Large intestine (tissue), 3 donors: ENCODE data around the gene CLCNKB. TPM values are rescaled to one million over a fixed set of nuclear protein-coding genes. Genes with fewer than 3 reads are reported as not detected.
"Not testable (repeated sequence)": the region's sequence is repeated elsewhere in the genome, so short reads cannot be mapped to it uniquely, and the experiment has no call there.

Experiments
- DNase-seq, 2 donors: peaks; one replicate each; pipeline versions ENCODE4 v3.0.0 to v3.0.0-alpha.2; 2013
- H3K27ac ChIP-seq: one replicate; pipeline ENCODE4 v1.5.1; 2013; ENCODE audit warnings: low read length
- H3K27me3 ChIP-seq: 2 replicates; pipeline ENCODE4 v1.6.1; 2013; ENCODE audit warnings: low read length; ENCODE audit not compliant: control insufficient read depth, insufficient read depth
- H3K36me3 ChIP-seq: 2 replicates; pipeline ENCODE4 v1.6.1; 2013; ENCODE audit warnings: low read length; ENCODE audit not compliant: control insufficient read depth, insufficient read depth
- H3K4me1 ChIP-seq: one replicate; pipeline ENCODE4 v1.6.1; 2013; ENCODE audit warnings: low read length; ENCODE audit not compliant: control insufficient read depth, insufficient read depth
- H3K4me3 ChIP-seq: one replicate; pipeline ENCODE4 v1.5.1; 2013; ENCODE audit warnings: low read length
- H3K9me3 ChIP-seq: one replicate; pipeline ENCODE4 v1.6.1; 2013; ENCODE audit warnings: mild to moderate bottlenecking, low read depth, low read length, moderate library complexity; ENCODE audit not compliant: control insufficient read depth
- WGBS: methylation state at CpG from one replicate; pipeline ENCODE4 v1.1.5; 2013; ENCODE audit warnings: low lambda C conversion rate; ENCODE audit not compliant: insufficient coverage; 5-methylcytosine and 5-hydroxymethylcytosine counted together
- polyA plus RNA-seq: library from polyadenylated mRNA; unstranded; fragments of 120-200 nt; gene quantifications from one replicate; pipeline ENCODE4 v1.2.1, GENCODE V29; 2013

Gene CLCNKB
- polyA plus RNA-seq, 1 donor: 0.42 TPM

- H3K4me3 ChIP-seq: no peak overlapping the region
- H3K4me1 ChIP-seq: no peaks in the 10 kb centered on the region
- peaks cover 5% of the 10 kb centered on the region for H3K27me3 ChIP-seq
- no peaks in the 10 kb centered on the region for H3K9me3 ChIP-seq
- no peaks in the 10 kb centered on the region for H3K36me3 ChIP-seq
- peak; percentile 58 to 82 for DNase-seq
- no CpG with 5 or more reads among the region's 18 CpGs for WGBS
- H3K27ac ChIP-seq: no peak overlapping the region
Observed at GRCh38 chr1:16032388-16033102, 11.0 kb upstream of the CLCNKB start.

GRCh38 chr1:16033103-16033632 is 10.4 kb upstream of the CLCNKB start:
- H3K27me3 ChIP-seq, DNase-seq, H3K27ac ChIP-seq, H3K4me3 ChIP-seq, H3K9me3 ChIP-seq, H3K4me1 ChIP-seq, H3K36me3 ChIP-seq: not testable (repeated sequence)
- no CpG with 5 or more reads among the region's 7 CpGs for WGBS

- not testable (repeated sequence) for H3K27me3 ChIP-seq
Observed at GRCh38 chr1:16036461-16036860, 7.1 kb upstream of the CLCNKB start.

GRCh38 chr1:16038620-16038912 is 5.0 kb upstream of the CLCNKB start:
- DNase-seq: peak in 1 of 2 donors; percentile 26

More at GRCh38 chr1:16036461-16036860, 7.1 kb upstream of the CLCNKB start:
- not testable (repeated sequence) for H3K36me3 ChIP-seq, H3K4me1 ChIP-seq, DNase-seq, H3K9me3 ChIP-seq, H3K4me3 ChIP-seq, H3K27ac ChIP-seq
- no CpG with 5 or more reads among the region's 11 CpGs for WGBS

GRCh38 chr1:16039871-16040270 is 3.7 kb upstream of the CLCNKB start:
- not testable (repeated sequence) for DNase-seq, H3K4me3 ChIP-seq
- no CpG with 5 or more reads among the region's 8 CpGs for WGBS

More at GRCh38 chr1:16038620-16038912, 5.0 kb upstream of the CLCNKB start:
- Histone ChIP-seq H3K4me1 (no peaks in the 10 kb centered on the region), H3K4me3 (no peak overlapping the region), H3K36me3 (no peaks in the 10 kb centered on the region), H3K27ac (no peak overlapping the region), H3K27me3 (no peaks in the 10 kb centered on the region), H3K9me3 (no peaks in the 10 kb centered on the region)
- WGBS: no CpG with 5 or more reads among the region's 4 CpGs

GRCh38 chr1:16041200-16041599 is 2.4 kb upstream of the CLCNKB start:
- Histone ChIP-seq H3K9me3 (no peaks in the 10 kb centered on the region), H3K4me1 (no peaks in the 10 kb centered on the region), H3K27me3 (no peaks in the 10 kb centered on the region), H3K27ac (no peak overlapping the region), H3K4me3 (no peak overlapping the region), H3K36me3 (no peaks in the 10 kb centered on the region)
- no peak for DNase-seq
- WGBS: no CpG with 5 or more reads among the region's 8 CpGs

More at GRCh38 chr1:16039871-16040270, 3.7 kb upstream of the CLCNKB start:
- not testable (repeated sequence) for H3K27ac ChIP-seq, H3K36me3 ChIP-seq, H3K27me3 ChIP-seq, H3K4me1 ChIP-seq, H3K9me3 ChIP-seq

GRCh38 chr1:16042096-16042495 is 1.5 kb upstream of the CLCNKB start:
- Histone ChIP-seq H3K27me3 (no peaks in the 10 kb centered on the region), H3K27ac (no peak overlapping the region), H3K9me3 (no peaks in the 10 kb centered on the region), H3K36me3 (no peaks in the 10 kb centered on the region), H3K4me1 (no peaks in the 10 kb centered on the region), H3K4me3 (no peak overlapping the region)
- no CpG with 5 or more reads among the region's 9 CpGs for WGBS
- DNase-seq: no peak

GRCh38 chr1:16042654-16043053 is 928 bp upstream of the CLCNKB start:
- H3K9me3 ChIP-seq, DNase-seq, H3K4me3 ChIP-seq, H3K36me3 ChIP-seq, H3K4me1 ChIP-seq, H3K27me3 ChIP-seq, H3K27ac ChIP-seq: not testable (repeated sequence)
- no CpG with 5 or more reads among the region's 9 CpGs for WGBS

- no peak for DNase-seq
- H3K27ac ChIP-seq: no peak overlapping the region
- no CpG with 5 or more reads among the region's 5 CpGs for WGBS
Observed at GRCh38 chr1:16043950-16044349, 368 bp downstream of the CLCNKB start.

GRCh38 chr1:16046842-16047241 is 3.3 kb downstream of the CLCNKB start:
- DNase-seq: no peak
- H3K36me3 ChIP-seq: no peaks in the 10 kb centered on the region
- H3K4me3 ChIP-seq: no peak overlapping the region
- H3K27me3 ChIP-seq: no peaks in the 10 kb centered on the region
- no peaks in the 10 kb centered on the region for H3K9me3 ChIP-seq
- WGBS: no CpG with 5 or more reads among the region's 7 CpGs
- peaks cover 9% of the 10 kb centered on the region for H3K4me1 ChIP-seq
- H3K27ac ChIP-seq: no peak overlapping the region

More at GRCh38 chr1:16043950-16044349, 368 bp downstream of the CLCNKB start:
- peaks cover 5% of the 10 kb centered on the region for H3K4me1 ChIP-seq
- no peak overlapping the region for H3K4me3 ChIP-seq
- H3K27me3 ChIP-seq: no peaks in the 10 kb centered on the region
- H3K9me3 ChIP-seq: no peaks in the 10 kb centered on the region
- H3K36me3 ChIP-seq: no peaks in the 10 kb centered on the region
